ENCODE data around the gene LIME1.
A peak's percentile ranks its signal among the peaks of the same experiment; 100 is the strongest.

LIME1 gene

DNA sequence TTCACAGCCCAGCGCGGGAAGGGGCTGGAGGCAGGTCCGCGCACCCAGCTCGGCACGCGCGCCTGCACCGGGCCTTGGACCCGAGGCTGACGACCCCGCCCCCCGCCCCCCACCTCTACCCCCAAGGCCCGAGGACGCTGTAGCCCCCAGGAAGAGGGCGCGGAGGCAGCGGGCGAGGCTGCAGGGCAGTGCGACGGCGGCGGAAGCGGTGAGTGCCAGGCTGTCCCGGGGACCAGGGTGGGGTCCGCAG is 1.2 kb downstream of the LIME1 start:
- TF ChIP-seq, protein P1, sequence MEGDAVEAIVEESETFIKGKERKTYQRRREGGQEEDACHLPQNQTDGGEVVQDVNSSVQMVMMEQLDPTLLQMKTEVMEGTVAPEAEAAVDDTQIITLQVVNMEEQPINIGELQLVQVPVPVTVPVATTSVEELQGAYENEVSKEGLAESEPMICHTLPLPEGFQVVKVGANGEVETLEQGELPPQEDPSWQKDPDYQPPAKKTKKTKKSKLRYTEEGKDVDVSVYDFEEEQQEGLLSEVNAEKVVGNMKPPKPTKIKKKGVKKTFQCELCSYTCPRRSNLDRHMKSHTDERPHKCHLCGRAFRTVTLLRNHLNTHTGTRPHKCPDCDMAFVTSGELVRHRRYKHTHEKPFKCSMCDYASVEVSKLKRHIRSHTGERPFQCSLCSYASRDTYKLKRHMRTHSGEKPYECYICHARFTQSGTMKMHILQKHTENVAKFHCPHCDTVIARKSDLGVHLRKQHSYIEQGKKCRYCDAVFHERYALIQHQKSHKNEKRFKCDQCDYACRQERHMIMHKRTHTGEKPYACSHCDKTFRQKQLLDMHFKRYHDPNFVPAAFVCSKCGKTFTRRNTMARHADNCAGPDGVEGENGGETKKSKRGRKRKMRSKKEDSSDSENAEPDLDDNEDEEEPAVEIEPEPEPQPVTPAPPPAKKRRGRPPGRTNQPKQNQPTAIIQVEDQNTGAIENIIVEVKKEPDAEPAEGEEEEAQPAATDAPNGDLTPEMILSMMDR (IDR thresholded peaks at IDR 0.05; ENCODE audit: insufficient read depth, low read length, poor library complexity, severe bottlenecking): no peak
- H3K36me3 ChIP-seq (ENCODE audit: control insufficient read depth, insufficient read depth, low read length): peaks cover 23% of the 10 kb centered on the region
- peak overlapping the region; percentile 65 for H3K4me3 ChIP-seq (replicated peaks; ENCODE audit: low read depth, low read length)
- no peak for DNase-seq (ENCODE audit: extremely low read depth, insufficient read length)
- no peaks in the 10 kb centered on the region for H3K27me3 ChIP-seq (replicated peaks; ENCODE audit: control insufficient read depth, insufficient read depth, low read length)

DNA sequence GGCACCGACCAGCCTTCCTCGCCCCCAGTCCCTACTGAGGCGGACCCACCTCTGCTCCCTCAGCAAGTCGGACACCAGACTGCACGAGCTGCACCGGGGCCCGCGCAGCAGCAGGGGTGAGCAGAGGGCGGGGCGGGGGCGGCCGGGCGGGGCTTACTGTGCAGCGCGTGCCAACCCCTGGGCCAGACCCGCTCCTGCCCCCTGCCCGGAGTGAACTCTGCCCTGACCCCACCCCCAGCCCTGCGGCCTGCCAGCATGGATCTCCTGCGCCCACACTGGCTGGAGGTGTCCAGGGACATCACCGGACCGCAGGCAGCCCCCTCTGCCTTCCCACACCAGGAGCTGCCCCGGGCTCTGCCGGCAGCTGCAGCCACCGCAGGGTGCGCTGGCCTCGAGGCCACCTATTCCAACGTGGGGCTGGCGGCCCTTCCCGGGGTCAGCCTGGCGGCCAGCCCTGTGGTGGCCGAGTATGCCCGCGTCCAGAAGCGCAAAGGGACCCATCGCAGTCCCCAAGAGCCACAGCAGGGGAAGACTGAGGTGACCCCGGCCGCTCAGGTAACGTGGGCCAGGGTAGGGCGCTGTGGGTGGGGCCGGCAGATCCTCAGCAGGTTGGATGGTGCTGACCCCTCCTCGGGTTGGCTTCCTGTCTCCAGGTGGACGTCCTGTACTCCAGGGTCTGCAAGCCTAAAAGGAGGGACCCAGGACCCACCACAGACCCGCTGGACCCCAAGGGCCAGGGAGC is 1.7 kb downstream of the LIME1 start:
- H3K27me3 ChIP-seq (replicated peaks; ENCODE audit: control insufficient read depth, insufficient read depth, low read length): no peaks in the 10 kb centered on the region
- TF ChIP-seq, protein P1 (IDR thresholded peaks at IDR 0.05; ENCODE audit: insufficient read depth, low read length, poor library complexity, severe bottlenecking): no peak
- peak; percentile 55 for DNase-seq (ENCODE audit: extremely low read depth, insufficient read length)
- peak overlapping the region; percentile 65 for H3K4me3 ChIP-seq (replicated peaks; ENCODE audit: low read depth, low read length)
- H3K36me3 ChIP-seq (ENCODE audit: control insufficient read depth, insufficient read depth, low read length): peaks cover 24% of the 10 kb centered on the region

DNA sequence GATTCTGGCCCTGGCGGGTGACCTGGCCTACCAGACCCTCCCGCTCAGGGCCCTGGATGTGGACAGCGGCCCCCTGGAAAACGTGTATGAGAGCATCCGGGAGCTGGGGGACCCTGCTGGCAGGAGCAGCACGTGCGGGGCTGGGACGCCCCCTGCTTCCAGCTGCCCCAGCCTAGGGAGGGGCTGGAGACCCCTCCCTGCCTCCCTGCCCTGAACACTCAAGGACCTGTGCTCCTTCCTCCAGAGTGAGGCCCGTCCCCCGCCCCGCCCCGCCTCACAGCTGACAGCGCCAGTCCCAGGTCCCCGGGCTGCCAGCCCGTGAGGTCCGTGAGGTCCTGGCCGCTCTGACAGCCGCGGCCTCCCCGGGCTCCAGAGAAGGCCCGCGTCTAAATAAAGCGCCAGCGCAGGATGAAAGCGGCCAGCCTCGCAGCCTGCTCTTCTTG is 2.2 kb downstream of the LIME1 start:
- H3K36me3 ChIP-seq (ENCODE audit: control insufficient read depth, insufficient read depth, low read length): peaks cover 19% of the 10 kb centered on the region
- DNase-seq (ENCODE audit: extremely low read depth, insufficient read length): no peak

DNA sequence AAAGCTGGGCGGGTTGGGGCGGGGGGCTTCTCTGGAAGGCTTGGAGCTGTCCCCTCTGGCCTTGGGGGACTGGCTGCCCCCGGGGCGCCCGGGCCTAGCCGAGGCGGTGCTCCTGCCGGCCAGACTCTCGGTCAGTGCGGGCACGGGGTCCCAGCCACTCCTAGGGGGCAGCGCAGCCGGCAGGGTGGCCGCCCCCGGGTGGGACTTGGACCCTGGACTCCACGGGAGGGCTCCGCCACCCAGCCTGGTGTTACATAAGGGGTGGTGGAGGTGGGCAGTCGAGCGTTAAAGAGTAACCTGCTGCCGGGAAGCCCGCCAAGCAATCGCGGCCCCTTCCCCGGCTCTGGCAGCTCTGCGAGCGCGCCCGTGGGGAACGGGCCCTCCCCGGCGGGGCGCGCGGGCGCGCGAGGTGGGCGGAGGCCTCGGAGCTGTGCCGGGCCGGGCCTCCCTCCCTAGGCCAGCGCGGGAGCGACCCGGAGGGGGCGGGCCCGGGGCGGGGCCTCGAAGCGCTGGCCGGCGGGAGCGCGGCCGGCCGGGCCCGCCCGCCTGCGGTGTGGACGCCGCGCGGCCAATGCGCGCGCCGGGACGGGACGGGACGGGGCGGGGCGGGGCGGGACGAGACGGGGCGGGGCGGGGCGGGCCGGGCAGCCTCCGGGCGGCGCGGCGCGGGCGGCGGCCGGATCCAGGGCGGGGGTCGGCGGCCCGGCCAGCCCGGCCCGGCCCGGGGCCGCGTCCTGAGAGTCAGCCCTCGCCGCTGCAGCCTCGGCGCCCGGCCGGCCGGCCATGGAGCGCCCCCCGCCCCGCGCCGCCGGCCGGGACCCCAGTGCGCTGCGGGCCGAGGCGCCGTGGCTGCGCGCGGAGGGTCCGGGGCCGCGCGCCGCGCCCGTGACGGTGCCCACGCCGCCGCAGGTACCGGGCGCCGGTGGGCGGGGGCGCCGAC is 2.9 kb downstream of the LIME1 start, which contains the start of gene SLC2A4RG:
Gene SLC2A4RG (plus strand): TSS at position 647 of the 940 bp plus-strand sequence. CDS start 137 bp downstream, at position 784.
- peak; percentile 83 for DNase-seq (ENCODE audit: extremely low read depth, insufficient read length)
- no peaks in the 10 kb centered on the region for H3K27me3 ChIP-seq (replicated peaks; ENCODE audit: control insufficient read depth, insufficient read depth, low read length)
- TF ChIP-seq, protein P1 (IDR thresholded peaks at IDR 0.05; ENCODE audit: insufficient read depth, low read length, poor library complexity, severe bottlenecking): no peak
- peak within 1 kb of the TSS; percentile 65 for H3K4me3 ChIP-seq (replicated peaks; ENCODE audit: low read depth, low read length)
- H3K36me3 ChIP-seq (ENCODE audit: control insufficient read depth, insufficient read depth, low read length): peaks cover 13% of the 10 kb centered on the region

More for the DNA sequence above, 2.2 kb downstream of the LIME1 start:
- TF ChIP-seq, protein P1 (IDR thresholded peaks at IDR 0.05; ENCODE audit: insufficient read depth, low read length, poor library complexity, severe bottlenecking): no peak
- Histone ChIP-seq H3K27me3 (replicated peaks; ENCODE audit: control insufficient read depth, insufficient read depth, low read length) (no peaks in the 10 kb centered on the region), H3K4me3 (replicated peaks; ENCODE audit: low read depth, low read length) (peak overlapping the region; percentile 65)

DNA sequence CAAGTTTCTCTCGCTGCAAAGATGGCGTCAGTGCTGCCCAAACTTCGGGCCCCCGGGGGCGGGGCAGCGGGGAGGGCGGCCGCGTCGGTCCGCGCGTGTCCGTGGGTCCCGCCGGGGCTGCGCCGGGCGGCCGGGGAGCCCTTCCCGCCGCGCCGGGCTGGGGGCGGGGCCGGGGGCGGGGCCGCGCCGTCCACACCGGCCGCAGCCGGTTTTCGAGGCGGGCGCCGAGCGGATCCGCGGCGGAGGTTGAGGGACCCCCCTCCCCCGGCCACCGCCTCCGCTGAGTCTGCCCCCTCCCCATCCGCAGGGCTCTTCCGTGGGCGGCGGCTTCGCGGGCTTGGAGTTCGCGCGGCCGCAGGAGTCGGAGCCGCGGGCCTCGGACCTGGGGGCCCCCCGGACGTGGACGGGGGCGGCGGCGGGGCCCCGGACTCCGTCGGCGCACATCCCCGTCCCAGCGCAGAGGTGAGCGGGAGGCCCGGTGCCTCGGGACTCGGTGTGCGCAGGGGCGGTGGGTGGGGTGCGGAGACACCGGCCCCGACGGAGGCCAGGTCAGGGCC is 3.7 kb downstream of the LIME1 start:
- peak overlapping the region; percentile 63 for H3K4me3 ChIP-seq (replicated peaks; ENCODE audit: low read depth, low read length)
- DNase-seq (ENCODE audit: extremely low read depth, insufficient read length): peak; percentile 55
- H3K36me3 ChIP-seq (ENCODE audit: control insufficient read depth, insufficient read depth, low read length): peaks cover 10% of the 10 kb centered on the region
- H3K27me3 ChIP-seq (replicated peaks; ENCODE audit: control insufficient read depth, insufficient read depth, low read length): no peaks in the 10 kb centered on the region
- TF ChIP-seq, protein P1 (IDR thresholded peaks at IDR 0.05; ENCODE audit: insufficient read depth, low read length, poor library complexity, severe bottlenecking): no peak
